Spleen (tissue), 11 donors: ENCODE measurements around the gene RPTOR. TPM values are rescaled to one million over a fixed set of nuclear protein-coding genes. Genes with fewer than 3 reads are reported as not detected.
A peak's percentile ranks its signal among the peaks of the same experiment; 100 is the strongest.

Source experiments
- DNase-seq: peaks from one replicate; pipeline ENCODE4 v3.0.0-alpha.2; 2020
- H3K27ac ChIP-seq, 8 donors: fragments of 200-600 bp; sonication (generic) in 7 of 8; 1 replicate in 4 of 8; 2 replicates in 4 of 8; pipeline versions ENCODE4 v1.5.0 to v1.8.0; 2016 to 2021; ENCODE audit warnings: inconsistent platforms in 4 of 8, mild to moderate bottlenecking in 4 of 8, moderate library complexity in 1 of 8
- H3K27me3 ChIP-seq, 7 donors: fragments of 200-600 bp; sonication (generic) in 6 of 7; replicated peaks in 1 of 7; 1 replicate in 4 of 7; 2 replicates in 3 of 7; pipeline versions ENCODE4 v1.5.0 to v1.8.0; 2016 to 2021; ENCODE audit warnings: inconsistent platforms in 3 of 7, mild to moderate bottlenecking in 1 of 7
- H3K36me3 ChIP-seq, 6 donors: fragments of 200-600 bp; sonication (generic) in 5 of 6; 1 replicate in 4 of 6; 2 replicates in 2 of 6; pipeline versions ENCODE4 v1.5.0 to v1.8.0; 2016 to 2021; ENCODE audit warnings: inconsistent platforms in 2 of 6
- H3K4me1 ChIP-seq, 6 donors: fragments of 200-600 bp; sonication (generic) in 5 of 6; 1 replicate in 3 of 6; 2 replicates in 3 of 6; pipeline versions ENCODE4 v1.5.0 to v1.8.0; 2016 to 2021; ENCODE audit warnings: inconsistent platforms in 3 of 6
- H3K4me3 ChIP-seq, 8 donors: fragments of 200-600 bp; sonication (generic) in 7 of 8; 1 replicate in 4 of 8; 2 replicates in 4 of 8; pipeline versions ENCODE4 v1.5.0 to v1.8.0; 2016 to 2021; ENCODE audit warnings: inconsistent platforms in 4 of 8, mild to moderate bottlenecking in 4 of 8, moderate library complexity in 2 of 8
- H3K9me3 ChIP-seq, 8 donors: fragments of 200-600 bp; sonication (generic) in 7 of 8; 1 replicate in 4 of 8; 2 replicates in 4 of 8; pipeline versions ENCODE4 v1.5.0 to v1.8.0; 2016 to 2021; ENCODE audit warnings: inconsistent platforms in 4 of 8
- CTCF ChIP-seq, 11 experiments: fragments of 200-600 bp in 7 of 11; fragments of 450-650 bp in 4 of 11; sonication (generic) in 4 of 11; IDR thresholded peaks in 8 of 11; conservative IDR thresholded peaks in 3 of 11; 1 replicate in 7 of 11; 2 replicates in 4 of 11; pipeline versions ENCODE4 v1.4.0 to v1.8.0; 2016 to 2021; ENCODE audit warnings: antibody characterized with exemption in 11 of 11, inconsistent platforms in 4 of 11, mild to moderate bottlenecking in 1 of 11
- POLR2A ChIP-seq, 3 donors: fragments of 450-650 bp; IDR thresholded peaks; one replicate each; pipeline ENCODE4 v1.5.1; 2017; ENCODE audit warnings: antibody characterized with exemption in 3 of 3, mild to moderate bottlenecking in 1 of 3
- POLR2AphosphoS5 ChIP-seq, 3 donors: sonication (generic); formaldehyde crosslinking; IDR thresholded peaks; one replicate each; pipeline ENCODE4 v1.5.1; 2017; ENCODE audit warnings: antibody characterized with exemption in 3 of 3
- WGBS, 5 donors: extraction: QIAGEN DNeasy Blood & Tissue Kit in 3 of 5; methylation state at CpG; one replicate each; pipeline versions ENCODE4 v1.1.5 to v1.1.7; 2013 to 2018; 5-methylcytosine and 5-hydroxymethylcytosine counted together
- intact Hi-C: fragments of 100-400 bp; cut with DNase I; formaldehyde crosslinking; loops from one replicate; pipeline ENCODE4 v1.15.0; 2023; ENCODE audit warnings: low total_unique reads
- polyA plus RNA-seq, 3 donors: library from polyadenylated mRNA; stranded (reverse); fragments of 200-250 nt; gene quantifications; one replicate each; pipeline ENCODE4 v1.2.1, GENCODE V29; 2013
- total RNA-seq, 7 donors: library from RNA; depleted of rRNA in 3 of 7; stranded (reverse); fragments of >200 nt in 3 of 7; fragmentation: NEBNext Ultra II Directional in 4 of 7; extraction: Animal tissue kit (Norgen Biotek cat#: 25700) in 4 of 7; gene quantifications; one replicate each; pipeline versions ENCODE4 v1.1.0 to v1.2.1, GENCODE V29; 2016 to 2021
- donor health status: healthy with polysubstance abuse.
- donor health status: DM: no; HTN: no; CAD: no; lungs with moderate emphysema.
- donor health status: DM: no; HTN: no; CAD: no.
- donor health status: Bipolar disorder and iron deficiency.
- donor health status: healthy.
- donor health status: DM: no; HTN: no; CAD: no.
- donor health status: DM: yes; HTN: yes; CAD: no.

The RPTOR gene
- total and polyA plus RNA-seq, 10 donors, result 3.1 to 61.2 (median 40.7) TPM

DNA sequence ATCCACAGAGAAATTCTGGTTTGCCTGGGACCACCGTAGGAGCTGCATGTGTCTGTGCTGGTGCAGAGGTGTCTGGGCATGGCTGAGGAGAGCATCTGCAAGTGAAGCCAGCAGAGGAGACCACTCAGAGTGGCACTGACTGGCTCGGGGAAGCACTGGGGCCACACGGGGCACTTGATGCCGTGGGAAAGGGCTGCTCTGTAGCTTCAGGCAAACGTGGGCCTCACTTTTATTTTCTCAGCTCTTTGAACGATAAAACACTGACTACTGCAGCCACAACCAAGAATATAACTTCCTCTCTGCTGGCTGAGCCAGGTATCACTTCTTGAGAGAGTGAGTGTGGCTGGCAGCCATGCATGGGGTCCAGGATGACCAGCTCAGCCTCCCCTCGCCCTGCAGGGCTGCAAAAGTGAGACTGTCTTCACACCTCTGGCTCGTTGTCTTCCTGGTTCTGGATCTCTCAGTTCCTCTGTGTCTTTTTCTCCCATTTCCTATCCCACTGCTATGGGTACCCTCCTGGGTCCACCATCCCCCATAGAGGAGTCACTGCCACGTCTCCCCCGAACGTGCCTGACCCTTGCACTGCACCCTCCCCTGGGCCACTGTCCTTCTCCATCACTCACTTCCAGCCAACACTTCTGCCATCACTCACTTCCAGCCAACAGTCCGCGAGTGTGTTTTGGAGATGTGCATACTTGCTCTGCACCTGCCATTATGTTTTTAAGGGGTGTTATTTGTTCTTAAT is 245.6 kb downstream of the RPTOR start:
- peak overlapping the region; percentile 67 to 81 (median 72) for H3K27ac ChIP-seq
- no peak overlapping the region for H3K4me3 ChIP-seq
- no peaks in the 10 kb centered on the region for H3K9me3 ChIP-seq
- peak; percentile 71 for DNase-seq
- H3K27me3 ChIP-seq, result no peaks in the 10 kb centered on the region
- WGBS, 5 donors, result 43 to 52% (median 51%) methylated on average over 13 of the region's 13 CpGs
- H3K36me3 ChIP-seq, result peaks cover 0 to 34% (median 0%) of the 10 kb centered on the region in 6 donors
- TF ChIP-seq CTCF (IDR thresholded peaks at IDR 0.05 in 8 of 11, conservative IDR thresholded peaks at IDR 0.05 in 3 of 11) (peak in 1 of 11 experiments; percentile 5), POLR2AphosphoS5 (IDR thresholded peaks at IDR 0.05) (no peak)
- H3K4me1 ChIP-seq, result peaks cover 14 to 50% (median 33%) of the 10 kb centered on the region in 6 donors
- intact Hi-C loops, result no loop called here

- peaks cover 15 to 60% (median 40%) of the 10 kb centered on the region in 6 donors for H3K4me1 ChIP-seq
- H3K4me3 ChIP-seq, result no peak overlapping the region
- H3K36me3 ChIP-seq, result peaks cover 0 to 40% (median 0%) of the 10 kb centered on the region in 6 donors
- H3K27ac ChIP-seq, result peak overlapping the region in 4 of 8 donors; percentile 23 to 81 (median 35)
- intact Hi-C loops, result no loop called here
- 76 to 81% (median 80%) methylated on average over 10 of the region's 10 CpGs for WGBS, 5 donors
- TF ChIP-seq POLR2A (IDR thresholded peaks at IDR 0.05) (no peak), POLR2AphosphoS5 (IDR thresholded peaks at IDR 0.05) (no peak), CTCF (IDR thresholded peaks at IDR 0.05 in 8 of 11, conservative IDR thresholded peaks at IDR 0.05 in 3 of 11) (no peak)
- H3K9me3 ChIP-seq, result no peaks in the 10 kb centered on the region
- no peaks in the 10 kb centered on the region for H3K27me3 ChIP-seq
- DNase-seq, result peak; percentile 41
Observed at GRCh38 chr17:80790981-80791742, 246.5 kb downstream of the RPTOR start.

DNA sequence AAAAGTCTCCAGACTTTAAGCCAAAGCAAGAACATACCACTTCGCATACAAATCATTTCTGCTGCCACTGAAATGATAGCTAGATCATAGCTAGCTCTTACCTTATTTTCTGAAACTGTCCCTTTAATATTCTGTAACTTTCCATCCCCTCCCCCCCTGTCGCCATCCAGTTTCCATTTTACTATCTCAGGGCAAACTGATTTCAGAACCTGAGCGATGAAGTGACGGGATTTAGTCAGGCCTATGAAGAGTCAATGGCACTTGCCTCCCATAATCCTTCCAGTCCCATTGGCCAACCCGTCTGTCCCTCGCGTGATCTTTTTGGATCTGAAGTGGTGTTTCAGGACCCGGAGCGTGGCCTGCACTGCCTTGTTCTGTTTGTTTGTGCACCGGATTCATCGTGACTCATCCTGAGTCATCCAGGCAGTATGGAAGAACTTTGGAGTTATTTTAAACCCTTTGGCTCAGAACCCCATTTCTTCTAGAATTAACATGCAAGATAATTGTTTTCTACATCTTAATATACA is 247.2 kb downstream of the RPTOR start:
- Histone ChIP-seq H3K4me3 (no peak overlapping the region), H3K4me1 (peaks cover 19 to 66% (median 44%) of the 10 kb centered on the region in 6 donors), H3K9me3 (no peaks in the 10 kb centered on the region), H3K27me3 (no peaks in the 10 kb centered on the region), H3K27ac (peak overlapping the region in 5 of 8 donors; percentile 14 to 61 (median 30)), H3K36me3 (peaks cover 0 to 40% (median 0%) of the 10 kb centered on the region in 6 donors)
- 68 to 88% (median 83%) methylated on average over 11 of the region's 11 CpGs for WGBS, 5 donors
- DNase-seq, result no peak
- intact Hi-C loops, result no loop called here
- TF ChIP-seq POLR2AphosphoS5 (IDR thresholded peaks at IDR 0.05), result peak in 1 of 3 donors; percentile 11
- TF ChIP-seq POLR2A (IDR thresholded peaks at IDR 0.05), result no peak
- TF ChIP-seq CTCF (IDR thresholded peaks at IDR 0.05 in 8 of 11, conservative IDR thresholded peaks at IDR 0.05 in 3 of 11), result no peak
